HG03457 (cell line): ENCODE results near the gene ARL5A.
A peak's percentile ranks its signal among the peaks of the same experiment; 100 is the strongest.
"Not testable (repeated sequence)": the region's sequence is repeated elsewhere in the genome, so short reads cannot be mapped to it uniquely, and the experiment has no call there.

ENCODE experiments used
- ATAC-seq: cut with Tn5 transposase; IDR thresholded peaks from one replicate; pipeline ENCODE4 v1.9.1; 2021; ENCODE audit warnings: moderate number of reproducible peaks; ENCODE audit not compliant: unreplicated experiment

The ARL5A gene

GRCh38 chr2:151828143-151828889 lies at the start of gene ARL5A:
Gene ARL5A (minus strand): TSS chr2:151828421. CDS start chr2:151828176, 245 bp downstream.
- ATAC-seq = peak; percentile 97

GRCh38 chr2:151875631-151876030 lies 47.4 kb upstream of the ARL5A start:
- ATAC-seq = not testable (repeated sequence)

GRCh38 chr2:151872463-151872862 lies 44.2 kb upstream of the ARL5A start:
- ATAC-seq = no peak

- no peak for ATAC-seq
Measured at GRCh38 chr2:151869291-151869690, 41.1 kb upstream of the ARL5A start.

GRCh38 chr2:151862700-151863099 lies 34.5 kb upstream of the ARL5A start:
- peak; percentile 97 for ATAC-seq

- ATAC-seq = no peak
Measured at GRCh38 chr2:151861174-151861573, 33.0 kb upstream of the ARL5A start.

GRCh38 chr2:151860613-151861146 lies 32.5 kb upstream of the ARL5A start:
- no peak for ATAC-seq

GRCh38 chr2:151860210-151860609 lies 32.0 kb upstream of the ARL5A start:
- ATAC-seq = no peak

GRCh38 chr2:151857650-151858049 lies 29.4 kb upstream of the ARL5A start:
- ATAC-seq = no peak

GRCh38 chr2:151855111-151855510 lies 26.9 kb upstream of the ARL5A start:
- no peak for ATAC-seq

- ATAC-seq = no peak
Measured at GRCh38 chr2:151853070-151853758, 25.0 kb upstream of the ARL5A start.

- no peak for ATAC-seq
Measured at GRCh38 chr2:151852260-151853069, 24.2 kb upstream of the ARL5A start.

GRCh38 chr2:151851761-151852160 lies 23.5 kb upstream of the ARL5A start:
- ATAC-seq = no peak

- no peak for ATAC-seq
Measured at GRCh38 chr2:151849413-151850010, 21.3 kb upstream of the ARL5A start.

- peak; percentile 51 for ATAC-seq
Measured at GRCh38 chr2:151845884-151846283, 17.7 kb upstream of the ARL5A start.

- no peak for ATAC-seq
Measured at GRCh38 chr2:151845481-151845880, 17.3 kb upstream of the ARL5A start.

GRCh38 chr2:151844211-151844896 lies 16.1 kb upstream of the ARL5A start:
- no peak for ATAC-seq

GRCh38 chr2:151843691-151844061 lies 15.5 kb upstream of the ARL5A start:
- no peak for ATAC-seq

GRCh38 chr2:151842830-151843690 lies 14.8 kb upstream of the ARL5A start:
- ATAC-seq = no peak
